Smooth muscle cell of the coronary artery (primary cell): ENCODE measurements around the gene C14orf39. TPM values are rescaled to one million over a fixed set of nuclear protein-coding genes. Genes with fewer than 3 reads are reported as not detected.

Source experiments
- total RNA-seq: library from RNA; depleted of rRNA; stranded (reverse); fragments of >200 nt; gene quantifications from 2 replicates; pipeline ENCODE4 v1.2.3, GENCODE V29; 2014; ENCODE audit warnings: low replicate concordance

C14orf39 gene, protein sequence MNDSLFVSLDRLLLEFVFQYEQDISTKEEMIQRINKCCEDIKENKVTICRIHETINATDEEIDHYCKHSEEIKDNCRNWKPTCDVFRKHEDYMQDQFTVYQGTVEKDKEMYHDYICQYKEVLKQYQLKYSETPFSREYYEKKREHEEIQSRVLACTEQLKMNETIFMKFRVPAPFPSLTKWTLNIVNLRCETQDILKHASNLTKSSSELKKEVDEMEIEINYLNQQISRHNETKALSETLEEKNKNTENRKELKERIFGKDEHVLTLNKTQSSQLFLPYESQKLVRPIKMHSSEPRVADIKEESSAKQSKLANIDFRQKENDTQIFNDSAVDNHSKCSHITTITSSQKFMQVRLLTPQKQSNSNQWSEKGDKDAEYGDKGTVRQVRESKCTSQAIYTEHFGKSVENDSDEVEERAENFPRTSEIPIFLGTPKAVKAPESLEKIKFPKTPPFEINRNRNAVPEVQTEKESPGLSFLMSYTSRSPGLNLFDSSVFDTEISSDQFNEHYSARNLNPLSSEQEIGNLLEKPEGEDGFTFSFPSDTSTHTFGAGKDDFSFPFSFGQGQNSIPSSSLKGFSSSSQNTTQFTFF
- not detected in 2 replicates for total RNA-seq

DNA sequence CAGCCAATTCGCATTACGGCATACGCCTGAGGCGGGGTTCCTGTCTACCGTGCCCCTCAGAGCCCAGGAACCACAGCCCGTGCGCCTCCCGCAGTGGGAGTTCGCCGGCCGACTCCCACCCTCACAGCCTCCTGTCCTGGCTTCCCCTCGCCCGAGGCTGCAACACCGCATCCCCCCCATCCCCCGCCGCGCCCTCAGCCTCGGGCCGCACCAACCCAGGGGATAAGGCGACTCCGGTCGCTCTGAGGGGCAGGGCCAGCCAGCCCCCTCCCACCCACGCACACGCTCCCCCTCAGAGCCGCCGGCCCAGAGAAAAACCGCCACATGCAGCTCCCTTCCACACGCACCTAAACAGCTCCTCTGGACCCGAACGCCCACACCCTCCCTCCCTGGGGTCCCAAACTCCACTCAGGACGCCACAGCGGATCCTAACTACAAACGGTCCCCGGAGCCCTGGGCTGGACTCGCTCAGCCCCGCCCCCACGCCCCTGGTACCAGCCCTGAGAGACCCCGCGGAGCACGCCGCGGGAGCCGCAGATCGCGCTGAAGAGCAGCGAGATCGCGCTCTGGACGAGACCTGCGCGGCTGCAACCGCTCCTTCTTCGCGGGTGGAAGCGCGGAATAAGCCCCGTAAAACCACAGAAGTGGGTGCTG lies at the start of gene C14orf39:
Gene C14orf39, minus strand, starts transcription at position 466 of the 654 bp plus-strand sequence. CDS start 985 bp downstream, outside the sequence.

GRCh38 chr14:60508707-60509437 lies 23.0 kb upstream of the C14orf39 start, which contains the start of gene SIX6:
Gene SIX6 (plus strand): TSS chr14:60509146. CDS start chr14:60509399, 253 bp downstream.

Other genes starting within 250 kb of the C14orf39 start
- gene PPM1A, start 236.8 kb downstream of the C14orf39 start, total RNA-seq = 15.8 and 61.9 TPM in 2 replicates
- gene SIX6, start 23.1 kb upstream of the C14orf39 start, total RNA-seq = not detected in 2 replicates
- gene SIX1, start 163.4 kb upstream of the C14orf39 start, total RNA-seq = 0.45 and 1.1 TPM in 2 replicates
- gene SIX4, start 238.3 kb upstream of the C14orf39 start, total RNA-seq = 4.2 and 6.5 TPM in 2 replicates
- gene MNAT1, start 248.7 kb upstream of the C14orf39 start, total RNA-seq = 11.9 and 38.7 TPM in 2 replicates